Gastroesophageal sphincter (tissue), 4 donors: ENCODE measurements around the gene SDC1. TPM values are rescaled to one million over a fixed set of nuclear protein-coding genes. Genes with fewer than 3 reads are reported as not detected.

Source experiments
- ATAC-seq: fragments of 150-250 bp; one replicate; pipeline ENCODE4 v1.9.1; 2016; ENCODE audit warnings: mild to moderate bottlenecking, moderate library complexity
- H3K27ac ChIP-seq, 4 donors: fragments of 200-600 bp; sonication (generic) in 3 of 4; 1 replicate in 3 of 4; 2 replicates in 1 of 4; pipeline ENCODE4 v1.5.1; 2016 to 2019
- H3K27me3 ChIP-seq: fragments of 200-600 bp; sonication (generic); one replicate; pipeline ENCODE4 v1.5.1; 2019
- H3K36me3 ChIP-seq, 2 donors: fragments of 200-600 bp; sonication (generic); one replicate each; pipeline ENCODE4 v1.5.1; 2019; ENCODE audit warnings: control low read depth in 1 of 2
- H3K4me1 ChIP-seq, 3 donors: fragments of 200-600 bp; sonication (generic); 1 replicate in 2 of 3; 2 replicates in 1 of 3; pipeline ENCODE4 v1.5.1; 2016 to 2019; ENCODE audit warnings: control low read depth in 2 of 3
- H3K4me3 ChIP-seq, 2 donors: fragments of 200-600 bp; sonication (generic); one replicate each; pipeline ENCODE4 v1.5.1; 2019; ENCODE audit warnings: mild to moderate bottlenecking in 1 of 2, moderate library complexity in 1 of 2
- H3K9me3 ChIP-seq, 3 donors: fragments of 200-600 bp; sonication (generic); one replicate each; pipeline ENCODE4 v1.5.1; 2017 to 2019; ENCODE audit warnings: control low read depth in 2 of 3
- EP300 ChIP-seq: sonication (generic); formaldehyde crosslinking; IDR thresholded peaks from one replicate; pipeline ENCODE4 v1.6.1; 2017; ENCODE audit warnings: antibody characterized with exemption, mild to moderate bottlenecking
- POLR2A ChIP-seq, 2 donors: fragments of 450-650 bp; IDR thresholded peaks; one replicate each; pipeline ENCODE4 v1.6.1; 2017; ENCODE audit warnings: antibody characterized with exemption in 2 of 2, mild to moderate bottlenecking in 2 of 2, moderate library complexity in 1 of 2
- POLR2AphosphoS5 ChIP-seq: sonication (generic); formaldehyde crosslinking; IDR thresholded peaks from one replicate; pipeline ENCODE4 v1.6.1; 2017; ENCODE audit warnings: antibody characterized with exemption
- WGBS, 2 donors: methylation state at CpG; one replicate each; pipeline ENCODE4 v1.1.5; 2018; ENCODE audit warnings: low coverage in 1 of 2; 5-methylcytosine and 5-hydroxymethylcytosine counted together
- total RNA-seq, 4 donors: library from RNA; depleted of rRNA; stranded (reverse); fragments of >200 nt; gene quantifications; one replicate each; pipeline ENCODE4 v1.1.0, GENCODE V29; 2016
- TF ChIP-seq, protein P1 (sequence below), 4 experiments: fragments of 200-600 bp in 2 of 4; fragments of 450-650 bp in 2 of 4; sonication (generic) in 1 of 4; IDR thresholded peaks; one replicate each; pipeline ENCODE4 v1.5.1; 2017 to 2019; ENCODE audit warnings: antibody characterized with exemption in 4 of 4, mild to moderate bottlenecking in 2 of 4, moderate library complexity in 2 of 4

The SDC1 gene
- total RNA-seq, 4 donors from 2014 or later: 1.1 to 29.5 (median 1.8) TPM

DNA sequence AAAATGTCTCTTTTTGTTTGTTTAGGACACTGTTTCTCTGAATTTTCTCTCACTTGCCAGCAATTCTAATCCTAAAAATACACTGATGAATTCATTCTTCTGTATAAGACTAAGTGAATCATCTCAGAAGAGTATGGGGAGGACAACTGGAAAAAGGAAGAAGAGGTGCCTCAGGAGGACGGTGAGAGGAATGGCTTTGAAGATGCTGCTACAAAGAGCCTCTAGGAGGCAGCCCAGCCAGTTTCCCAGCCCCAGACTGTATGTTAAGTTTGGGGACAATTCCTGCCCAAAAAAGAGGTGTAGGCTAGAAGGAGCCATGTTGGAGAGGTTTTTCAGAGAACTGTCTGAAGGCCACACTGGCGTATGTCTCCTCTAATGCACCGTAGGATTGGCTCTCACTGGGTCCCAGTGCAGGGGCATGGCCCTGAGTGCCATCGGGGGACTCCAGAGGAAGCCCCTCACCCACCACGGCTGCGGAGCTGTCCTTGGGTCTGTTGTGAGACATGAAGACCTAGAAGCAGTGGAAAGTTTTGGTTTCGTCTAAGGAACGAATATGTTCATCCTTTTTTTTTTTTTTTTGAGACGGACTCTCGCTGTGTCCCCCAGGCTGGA lies 3.1 kb upstream of the SDC1 start:
- Histone ChIP-seq H3K36me3 (no peaks in the 10 kb centered on the region), H3K4me1 (peaks cover 0 to 31% (median 13%) of the 10 kb centered on the region in 3 donors), H3K27me3 (peaks cover 47% of the 10 kb centered on the region), H3K4me3 (no peak overlapping the region), H3K27ac (no peak overlapping the region), H3K9me3 (no peaks in the 10 kb centered on the region)
- no peak for ATAC-seq
- WGBS, 2 donors: 82 to 93% methylated on average over 7 to 10 of the region's 10 CpGs
- TF ChIP-seq, protein P1, sequence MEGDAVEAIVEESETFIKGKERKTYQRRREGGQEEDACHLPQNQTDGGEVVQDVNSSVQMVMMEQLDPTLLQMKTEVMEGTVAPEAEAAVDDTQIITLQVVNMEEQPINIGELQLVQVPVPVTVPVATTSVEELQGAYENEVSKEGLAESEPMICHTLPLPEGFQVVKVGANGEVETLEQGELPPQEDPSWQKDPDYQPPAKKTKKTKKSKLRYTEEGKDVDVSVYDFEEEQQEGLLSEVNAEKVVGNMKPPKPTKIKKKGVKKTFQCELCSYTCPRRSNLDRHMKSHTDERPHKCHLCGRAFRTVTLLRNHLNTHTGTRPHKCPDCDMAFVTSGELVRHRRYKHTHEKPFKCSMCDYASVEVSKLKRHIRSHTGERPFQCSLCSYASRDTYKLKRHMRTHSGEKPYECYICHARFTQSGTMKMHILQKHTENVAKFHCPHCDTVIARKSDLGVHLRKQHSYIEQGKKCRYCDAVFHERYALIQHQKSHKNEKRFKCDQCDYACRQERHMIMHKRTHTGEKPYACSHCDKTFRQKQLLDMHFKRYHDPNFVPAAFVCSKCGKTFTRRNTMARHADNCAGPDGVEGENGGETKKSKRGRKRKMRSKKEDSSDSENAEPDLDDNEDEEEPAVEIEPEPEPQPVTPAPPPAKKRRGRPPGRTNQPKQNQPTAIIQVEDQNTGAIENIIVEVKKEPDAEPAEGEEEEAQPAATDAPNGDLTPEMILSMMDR (IDR thresholded peaks at IDR 0.05): no peak
- TF ChIP-seq POLR2AphosphoS5: no peak
- TF ChIP-seq EP300: no peak
- no peak for TF ChIP-seq POLR2A (IDR thresholded peaks at IDR 0.05)

DNA sequence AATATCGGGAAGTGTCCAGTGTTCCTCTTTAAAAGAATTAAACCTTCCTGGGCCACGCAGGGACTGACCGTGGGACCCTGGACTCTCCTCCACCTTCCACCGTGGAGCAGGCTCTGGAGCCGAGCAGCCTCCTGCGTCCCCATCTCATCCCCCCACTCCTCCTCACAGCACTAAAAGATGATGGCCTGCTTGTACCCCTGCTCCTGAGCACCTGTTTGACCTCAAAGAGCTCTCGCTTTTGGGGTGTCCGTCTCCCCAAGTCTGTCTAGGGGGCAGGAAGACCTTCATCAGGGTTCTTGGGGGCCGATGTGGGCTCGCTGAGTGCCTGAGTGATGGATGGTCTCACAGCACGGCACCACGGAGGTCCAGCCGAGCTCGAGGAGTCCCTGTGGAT lies 1.2 kb upstream of the SDC1 start:
- Histone ChIP-seq H3K27me3 (peaks cover 47% of the 10 kb centered on the region), H3K36me3 (no peaks in the 10 kb centered on the region), H3K27ac (no peak overlapping the region), H3K4me3 (no peak overlapping the region), H3K4me1 (peaks cover 0 to 33% (median 13%) of the 10 kb centered on the region in 3 donors), H3K9me3 (no peaks in the 10 kb centered on the region)
- ATAC-seq: no peak
- WGBS, 2 donors: 93% methylated on average over 9 of the region's 14 CpGs; no CpG with 5 or more reads in 1 of the 2 donors
- TF ChIP-seq POLR2A (IDR thresholded peaks at IDR 0.05) (no peak), POLR2AphosphoS5 (no peak), EP300 (no peak)
- TF ChIP-seq, protein P1 (IDR thresholded peaks at IDR 0.05): no peak

DNA sequence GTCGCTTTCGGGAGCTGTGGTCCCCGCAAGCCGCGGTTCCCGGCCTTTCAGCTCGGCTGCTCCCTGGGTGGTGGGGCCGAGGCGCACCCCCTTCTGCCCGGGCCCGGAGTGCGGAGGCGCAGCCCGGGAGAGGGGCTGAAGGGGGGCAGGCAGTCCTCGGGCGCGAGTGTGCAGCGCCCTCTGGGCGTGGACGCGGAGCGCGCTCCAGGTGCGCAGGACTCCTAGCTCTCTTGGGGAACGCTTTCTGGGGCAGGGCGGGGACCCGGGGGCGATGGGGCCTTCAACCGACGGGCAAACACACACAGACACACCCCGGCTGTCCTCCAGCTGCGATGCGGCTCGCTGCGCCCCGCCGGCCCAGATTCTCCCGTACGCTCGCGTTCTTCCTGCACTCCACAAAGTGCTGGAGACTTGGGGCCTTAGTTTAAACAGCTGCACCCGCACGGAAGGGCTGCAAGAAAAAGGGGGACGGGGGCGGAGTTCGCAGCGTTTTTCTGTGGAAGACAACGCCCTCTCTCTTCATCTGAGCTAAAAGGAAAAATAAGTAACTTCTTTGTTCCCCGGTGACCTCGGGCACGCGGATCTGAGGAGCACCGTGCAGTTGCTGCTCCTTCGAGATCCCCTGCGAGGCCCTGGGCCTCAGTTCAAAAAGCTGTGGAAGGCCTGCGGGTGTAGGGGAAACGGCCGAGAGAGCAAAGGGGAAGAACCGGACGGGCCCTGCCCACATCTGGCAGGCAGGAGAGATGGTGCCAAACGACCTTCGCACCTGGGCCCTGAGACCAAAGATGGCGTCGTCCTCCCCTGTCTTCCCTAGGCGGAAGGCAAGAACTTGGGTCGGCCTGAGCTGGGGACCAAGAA lies 593 bp upstream of the SDC1 start:
- Histone ChIP-seq H3K4me3 (peak overlapping the region; percentile 36 to 67), H3K36me3 (no peaks in the 10 kb centered on the region), H3K27me3 (peaks cover 46% of the 10 kb centered on the region), H3K4me1 (peaks cover 0 to 33% (median 13%) of the 10 kb centered on the region in 3 donors), H3K9me3 (no peaks in the 10 kb centered on the region), H3K27ac (peak overlapping the region in 2 of 4 donors; percentile 64 to 76)
- TF ChIP-seq, protein P1 (IDR thresholded peaks at IDR 0.05): peak in 2 of 4 experiments; percentile 35 to 78
- no peak for TF ChIP-seq POLR2A (IDR thresholded peaks at IDR 0.05)
- TF ChIP-seq EP300: no peak
- 28 to 32% methylated on average over 11 to 12 of the region's 66 CpGs for WGBS, 2 donors
- ATAC-seq: peak; percentile 67

DNA sequence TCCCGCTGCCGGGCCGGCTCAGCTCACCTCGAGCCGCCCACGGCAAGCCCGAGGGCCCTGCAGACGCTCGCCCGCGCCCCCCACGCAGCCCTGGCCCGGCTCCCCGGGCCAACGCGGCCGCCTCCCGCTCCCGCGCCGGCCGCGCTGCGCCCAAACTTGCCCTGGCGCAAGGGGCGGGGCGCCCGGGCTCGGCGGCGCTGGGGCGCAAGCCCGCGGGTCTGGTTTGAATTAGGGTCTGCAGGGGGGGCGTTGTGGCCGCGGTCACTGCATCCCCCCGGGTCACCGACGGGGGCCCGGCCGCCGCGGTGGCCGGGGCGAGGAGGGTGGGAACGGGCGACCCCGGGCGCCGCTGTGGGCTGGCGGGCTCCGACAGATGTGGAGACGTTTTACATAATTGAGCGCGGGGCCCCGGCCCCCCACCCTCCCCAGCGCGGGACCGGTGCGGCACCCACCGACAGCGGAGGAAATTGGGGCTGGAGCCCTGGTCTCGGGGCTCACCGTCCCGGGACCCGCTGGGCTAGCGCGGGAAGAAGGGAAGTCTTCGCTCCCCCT lies 690 bp downstream of the SDC1 start:
- H3K27ac ChIP-seq: peak overlapping the region in 3 of 4 donors; percentile 64 to 76 (median 66)
- H3K27me3 ChIP-seq: peaks cover 36% of the 10 kb centered on the region
- H3K9me3 ChIP-seq: no peaks in the 10 kb centered on the region
- peak; percentile 35 for ATAC-seq
- H3K4me1 ChIP-seq: peaks cover 0 to 33% (median 13%) of the 10 kb centered on the region in 3 donors
- H3K4me3 ChIP-seq: peak overlapping the region; percentile 36 to 67
- no CpG with 5 or more reads among the region's 70 CpGs for WGBS, 2 donors
- TF ChIP-seq EP300 (no peak), POLR2A (IDR thresholded peaks at IDR 0.05) (no peak), POLR2AphosphoS5 (no peak)
- TF ChIP-seq, protein P1 (IDR thresholded peaks at IDR 0.05): no peak
- no peaks in the 10 kb centered on the region for H3K36me3 ChIP-seq
